PC-3 (cell line): ENCODE measurements around the gene RASA2. TPM values are rescaled to one million over a fixed set of nuclear protein-coding genes. Genes with fewer than 3 reads are reported as not detected.

Experiments
- ATAC-seq: fragments of 200-7000 bp; cut with Tn5 transposase; 2 replicates; pipeline ENCODE4 v1.9.1; 2020; ENCODE audit warnings: mild to moderate bottlenecking, moderate library complexity
- BruUV-seq: library from RNA; stranded (reverse); fragments of 400-500 nt; replicated peaks from 2 replicates; lab custom pipeline; 2021; lab: Mats Ljungman, UMichigan
- CTCF ChIA-PET: fragments of 300-600 bp; sonication (Branson Sonifier 250); formaldehyde crosslinking; loops from one replicate; lab custom pipeline; 2022; ENCODE audit warnings: antibody characterized with exemption; lab: Charles Lee
- POLR2A ChIA-PET: fragments of 300-600 bp; sonication (Branson Sonifier 250); formaldehyde crosslinking; loops from one replicate; lab custom pipeline; 2022; ENCODE audit warnings: antibody characterized with exemption; ENCODE audit not compliant: unreplicated experiment; lab: Charles Lee
- DNase-seq: peaks from one replicate; pipeline ENCODE4 v3.0.0-alpha.2; 2015
- H2AFZ ChIP-seq: fragments of 300-600 bp; sonication (generic); 2 replicates; pipeline ENCODE4 v1.6.0; 2016; ENCODE audit warnings: antibody characterized with exemption, low read length
- H3F3A ChIP-seq: fragments of 300-600 bp; sonication (generic); one replicate; pipeline ENCODE4 v1.6.0; 2017; ENCODE audit warnings: antibody characterized with exemption, low read length, control low read depth, mild to moderate bottlenecking; ENCODE audit not compliant: unreplicated experiment
- H3K27ac ChIP-seq: fragments of 300-600 bp; sonication (generic); 2 replicates; pipeline ENCODE4 v1.5.1; 2016; ENCODE audit warnings: mild to moderate bottlenecking, low read length
- H3K27me3 ChIP-seq: fragments of 300-600 bp; sonication (generic); 2 replicates; pipeline ENCODE4 v1.6.1; 2016; ENCODE audit warnings: low read length, mixed read lengths
- H3K36me3 ChIP-seq: fragments of 300-600 bp; sonication (generic); 2 replicates; pipeline ENCODE4 v1.6.1; 2016; ENCODE audit warnings: low read depth, mixed run types, low read length, mixed read lengths
- H3K4me1 ChIP-seq: fragments of 300-600 bp; sonication (generic); 2 replicates; pipeline ENCODE4 v1.5.1; 2016; ENCODE audit warnings: low read length; ENCODE audit not compliant: insufficient read depth
- H3K4me2 ChIP-seq: fragments of 300-600 bp; sonication (generic); 2 replicates; pipeline ENCODE4 v1.6.0; 2016; ENCODE audit warnings: low read length
- H3K4me3 ChIP-seq: fragments of 300-600 bp; sonication (generic); 2 replicates; pipeline ENCODE4 v1.5.1; 2016; ENCODE audit warnings: mild to moderate bottlenecking, low read length, mixed read lengths
- H3K79me2 ChIP-seq: fragments of 300-600 bp; sonication (generic); 2 replicates; pipeline ENCODE4 v1.6.1; 2017; ENCODE audit warnings: low read length, mixed read lengths
- H3K9ac ChIP-seq: fragments of 300-600 bp; sonication (generic); 2 replicates; pipeline ENCODE4 v1.6.0; 2016; ENCODE audit warnings: mild to moderate bottlenecking, low read length
- H3K9me2 ChIP-seq: fragments of 300-600 bp; sonication (generic); replicated peaks from 2 replicates; pipeline ENCODE4 v1.6.1; 2016; ENCODE audit warnings: mixed run types, low read length, mixed read lengths
- H3K9me3 ChIP-seq: fragments of 300-600 bp; sonication (generic); 2 replicates; pipeline ENCODE4 v1.6.1; 2016; ENCODE audit warnings: low read length, mixed read lengths
- H4K20me1 ChIP-seq: fragments of 300-600 bp; sonication (generic); 2 replicates; pipeline ENCODE4 v1.6.1; 2016; ENCODE audit warnings: low read length, mixed read lengths
- EZH2 ChIP-seq: fragments of 300-600 bp; sonication (generic); IDR thresholded peaks from one replicate; pipeline ENCODE4 v1.6.1; 2017; ENCODE audit warnings: antibody characterized with exemption, mild to moderate bottlenecking, low read length; ENCODE audit not compliant: unreplicated experiment
- EZH2phosphoT487 ChIP-seq: fragments of 300-600 bp; sonication (generic); IDR thresholded peaks from 2 replicates; pipeline ENCODE4 v1.6.1; 2018; ENCODE audit warnings: mild to moderate bottlenecking, antibody characterized with exemption, low read length, borderline replicate concordance
- intact Hi-C: fragments of 100-400 bp; cut with micrococcal nuclease; formaldehyde crosslinking; loops from 2 replicates; pipeline ENCODE4 v1.9.0; 2023
- total RNA-seq: library from RNA; depleted of rRNA; stranded (reverse); fragments of >200 nt; gene quantifications from 2 replicates; pipeline ENCODE4 v1.2.3, GENCODE V29; 2014
- TF ChIP-seq, protein P1 (sequence below): fragments of 300-600 bp; sonication (generic); conservative IDR thresholded peaks from 2 replicates; pipeline ENCODE4 v1.5.1; 2017; ENCODE audit warnings: antibody characterized with exemption, low read depth, mild to moderate bottlenecking, low read length

Gene RASA2
- total RNA-seq, 1 experiment from 2014 or later = 3.7 TPM

- no peaks in the 10 kb centered on the region for H3K9me2 ChIP-seq
- H2AFZ ChIP-seq = peak overlapping the region; percentile 93
- ATAC-seq (peak; percentile 86), DNase-seq (peak; percentile 37)
- peak overlapping the region; percentile 93 for H3K4me2 ChIP-seq
- BruUV-seq = no TSS peak
- peak overlapping the region; percentile 69 for H3K4me3 ChIP-seq
- no peaks in the 10 kb centered on the region for H3K79me2 ChIP-seq
- H3F3A ChIP-seq = no peaks in the 10 kb centered on the region
- TF ChIP-seq EZH2 = no peak
- no peak for TF ChIP-seq EZH2phosphoT487
- TF ChIP-seq, protein P1, sequence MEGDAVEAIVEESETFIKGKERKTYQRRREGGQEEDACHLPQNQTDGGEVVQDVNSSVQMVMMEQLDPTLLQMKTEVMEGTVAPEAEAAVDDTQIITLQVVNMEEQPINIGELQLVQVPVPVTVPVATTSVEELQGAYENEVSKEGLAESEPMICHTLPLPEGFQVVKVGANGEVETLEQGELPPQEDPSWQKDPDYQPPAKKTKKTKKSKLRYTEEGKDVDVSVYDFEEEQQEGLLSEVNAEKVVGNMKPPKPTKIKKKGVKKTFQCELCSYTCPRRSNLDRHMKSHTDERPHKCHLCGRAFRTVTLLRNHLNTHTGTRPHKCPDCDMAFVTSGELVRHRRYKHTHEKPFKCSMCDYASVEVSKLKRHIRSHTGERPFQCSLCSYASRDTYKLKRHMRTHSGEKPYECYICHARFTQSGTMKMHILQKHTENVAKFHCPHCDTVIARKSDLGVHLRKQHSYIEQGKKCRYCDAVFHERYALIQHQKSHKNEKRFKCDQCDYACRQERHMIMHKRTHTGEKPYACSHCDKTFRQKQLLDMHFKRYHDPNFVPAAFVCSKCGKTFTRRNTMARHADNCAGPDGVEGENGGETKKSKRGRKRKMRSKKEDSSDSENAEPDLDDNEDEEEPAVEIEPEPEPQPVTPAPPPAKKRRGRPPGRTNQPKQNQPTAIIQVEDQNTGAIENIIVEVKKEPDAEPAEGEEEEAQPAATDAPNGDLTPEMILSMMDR = no peak
- no peak overlapping the region; the same call in 1 of the 2 replicates for H3K9ac ChIP-seq
- no peaks in the 10 kb centered on the region for H4K20me1 ChIP-seq
- POLR2A ChIA-PET = no interaction called here
- CTCF ChIA-PET = no interaction called here
- H3K27me3 ChIP-seq = peaks cover 15% of the 10 kb centered on the region
- no peaks in the 10 kb centered on the region for H3K9me3 ChIP-seq
- intact Hi-C loops = no loop called here
- no peaks in the 10 kb centered on the region for H3K4me1 ChIP-seq
- no peak overlapping the region for H3K27ac ChIP-seq
- no peaks in the 10 kb centered on the region for H3K36me3 ChIP-seq
These were observed 173.2 kb downstream of the RASA2 start for GRCh38 chr3:141659821-141660613.

DNA sequence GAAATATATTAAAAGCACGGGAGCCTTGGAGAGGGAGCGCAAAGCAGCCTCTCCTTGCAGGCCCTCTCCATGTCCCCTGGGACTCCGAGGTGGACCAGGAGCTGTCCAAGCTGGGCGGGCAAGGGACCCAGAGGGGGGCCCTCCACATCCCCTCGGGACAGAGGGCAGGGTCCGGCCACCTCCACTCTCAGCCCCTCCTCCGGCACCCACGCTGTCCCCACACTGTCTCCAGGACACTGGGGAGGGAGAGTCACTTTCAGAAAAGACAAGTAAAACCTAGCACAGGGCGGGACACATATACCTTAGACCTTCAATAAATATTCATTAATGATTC, 173.8 kb downstream of the RASA2 start:
- DNase-seq (no peak), ATAC-seq (no peak)
- Histone ChIP-seq H4K20me1 (no peaks in the 10 kb centered on the region), H3K4me2 (peak overlapping the region; percentile 93), H3F3A (no peaks in the 10 kb centered on the region), H3K9me2 (no peaks in the 10 kb centered on the region), H3K4me1 (no peaks in the 10 kb centered on the region), H3K9ac (no peak overlapping the region; the same call in 1 of the 2 replicates), H3K4me3 (peak overlapping the region; percentile 69), H3K36me3 (no peaks in the 10 kb centered on the region), H3K27me3 (peaks cover 15% of the 10 kb centered on the region), H3K79me2 (no peaks in the 10 kb centered on the region), H3K9me3 (no peaks in the 10 kb centered on the region), H3K27ac (no peak overlapping the region), H2AFZ (peak overlapping the region; percentile 93)
- intact Hi-C loops = no loop called here
- CTCF ChIA-PET = no interaction called here
- POLR2A ChIA-PET = no interaction called here
- TF ChIP-seq, protein P1 = no peak
- no peak for TF ChIP-seq EZH2
- BruUV-seq = no TSS peak
